GM12864 (cell line): ENCODE measurements around the gene TSHR.

Experiments
- DNase-seq: peaks from one replicate; pipeline ENCODE4 v3.0.0-alpha.2; 2011; ENCODE audit warnings: low read depth
- H3K4me3 ChIP-seq: 2 replicates; pipeline ENCODE4 v1.5.1; 2011; ENCODE audit warnings: mild to moderate bottlenecking, low read depth, low read length, control low read depth
- TF ChIP-seq, protein P1 (sequence below): IDR thresholded peaks from 2 replicates; pipeline ENCODE4 v1.5.1; 2011; ENCODE audit warnings: low read depth, mild to moderate bottlenecking, moderate library complexity, low read length, control low read depth, inconsistent platforms; ENCODE audit errors: missing control alignments

The TSHR gene

DNA sequence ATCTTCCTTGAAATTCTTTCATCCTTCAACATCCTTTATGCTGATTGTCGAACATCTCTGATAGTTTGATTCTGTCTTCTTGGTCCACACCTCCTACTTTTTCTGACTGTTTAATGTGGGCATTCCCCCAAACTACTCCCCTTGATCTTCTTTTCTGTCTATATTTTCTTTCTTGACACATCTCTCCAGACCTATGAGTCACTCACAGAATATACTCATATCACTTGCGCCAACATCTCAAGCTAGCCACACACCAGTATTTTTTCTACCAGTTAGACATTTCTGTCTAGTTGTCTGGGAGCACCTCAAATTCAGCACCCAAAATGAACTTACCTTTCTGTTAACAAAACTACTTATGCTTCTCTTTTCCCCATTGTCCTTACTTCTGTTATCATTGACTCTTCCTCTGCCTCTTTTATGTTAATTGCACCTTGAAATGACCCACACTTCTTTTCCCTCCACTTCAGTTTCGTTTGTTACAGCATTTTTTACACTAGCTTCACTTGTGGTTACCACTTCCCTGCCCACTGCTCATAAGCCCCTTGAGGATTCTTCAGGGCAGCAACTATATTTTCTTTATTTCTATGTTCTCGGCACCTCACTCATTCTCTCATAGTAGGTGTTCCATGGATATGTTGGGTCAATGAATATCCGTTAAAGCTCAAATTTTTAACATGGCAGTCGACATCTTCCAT lies 33.5 kb downstream of the TSHR start:
- TF ChIP-seq, protein P1, sequence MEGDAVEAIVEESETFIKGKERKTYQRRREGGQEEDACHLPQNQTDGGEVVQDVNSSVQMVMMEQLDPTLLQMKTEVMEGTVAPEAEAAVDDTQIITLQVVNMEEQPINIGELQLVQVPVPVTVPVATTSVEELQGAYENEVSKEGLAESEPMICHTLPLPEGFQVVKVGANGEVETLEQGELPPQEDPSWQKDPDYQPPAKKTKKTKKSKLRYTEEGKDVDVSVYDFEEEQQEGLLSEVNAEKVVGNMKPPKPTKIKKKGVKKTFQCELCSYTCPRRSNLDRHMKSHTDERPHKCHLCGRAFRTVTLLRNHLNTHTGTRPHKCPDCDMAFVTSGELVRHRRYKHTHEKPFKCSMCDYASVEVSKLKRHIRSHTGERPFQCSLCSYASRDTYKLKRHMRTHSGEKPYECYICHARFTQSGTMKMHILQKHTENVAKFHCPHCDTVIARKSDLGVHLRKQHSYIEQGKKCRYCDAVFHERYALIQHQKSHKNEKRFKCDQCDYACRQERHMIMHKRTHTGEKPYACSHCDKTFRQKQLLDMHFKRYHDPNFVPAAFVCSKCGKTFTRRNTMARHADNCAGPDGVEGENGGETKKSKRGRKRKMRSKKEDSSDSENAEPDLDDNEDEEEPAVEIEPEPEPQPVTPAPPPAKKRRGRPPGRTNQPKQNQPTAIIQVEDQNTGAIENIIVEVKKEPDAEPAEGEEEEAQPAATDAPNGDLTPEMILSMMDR = no peak
- no peak for DNase-seq
- H3K4me3 ChIP-seq = no peak overlapping the region

GRCh38 chr14:80992580-80992979 lies 37.2 kb downstream of the TSHR start:
- TF ChIP-seq, protein P1 = no peak
- DNase-seq = no peak
- no peak overlapping the region for H3K4me3 ChIP-seq

DNA sequence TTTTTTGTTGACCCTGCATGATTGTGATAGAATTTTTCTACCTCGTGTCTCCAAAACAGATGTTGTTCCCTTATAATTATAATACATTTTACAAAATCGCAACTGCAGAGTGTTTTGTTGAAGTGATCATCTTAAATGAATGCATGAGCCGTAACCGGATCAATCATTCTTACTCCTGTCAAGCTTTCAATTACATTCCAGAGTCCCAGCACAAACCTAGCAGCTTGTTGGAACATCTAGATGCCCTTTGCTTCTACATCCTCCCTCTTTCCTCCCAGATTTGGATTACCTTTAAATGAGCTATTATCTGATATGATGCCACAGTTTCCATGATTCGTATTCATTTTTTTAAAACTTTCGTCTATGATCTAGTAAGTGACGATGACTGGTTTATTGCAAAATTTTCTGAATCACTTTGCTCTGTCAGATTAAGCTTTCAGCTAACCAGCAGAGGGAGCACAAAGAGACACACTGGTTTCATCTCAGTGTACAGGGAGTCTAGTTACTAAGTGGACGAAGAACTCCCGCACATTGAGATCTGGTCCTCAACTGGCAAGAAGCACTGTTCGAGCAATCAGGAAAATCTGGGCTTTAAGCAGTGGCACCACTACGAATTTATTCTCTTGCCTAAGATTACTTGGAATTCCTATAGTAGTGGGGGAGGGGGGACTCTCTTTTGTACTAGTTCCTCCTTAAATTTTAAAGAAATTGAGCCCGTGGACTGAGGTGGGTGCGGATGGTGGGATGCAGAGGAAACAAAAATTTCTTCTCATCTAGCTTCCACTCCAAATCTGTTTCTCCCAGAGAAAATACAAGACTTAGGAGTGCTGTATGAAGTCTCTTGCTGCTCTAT lies 40.9 kb downstream of the TSHR start:
- peak; percentile 34 for DNase-seq
- TF ChIP-seq, protein P1 = peak; percentile 62
- no peak overlapping the region for H3K4me3 ChIP-seq

GRCh38 chr14:81001447-81001846 lies 46.0 kb downstream of the TSHR start:
- H3K4me3 ChIP-seq = no peak overlapping the region
- TF ChIP-seq, protein P1 = no peak
- DNase-seq = no peak

DNA sequence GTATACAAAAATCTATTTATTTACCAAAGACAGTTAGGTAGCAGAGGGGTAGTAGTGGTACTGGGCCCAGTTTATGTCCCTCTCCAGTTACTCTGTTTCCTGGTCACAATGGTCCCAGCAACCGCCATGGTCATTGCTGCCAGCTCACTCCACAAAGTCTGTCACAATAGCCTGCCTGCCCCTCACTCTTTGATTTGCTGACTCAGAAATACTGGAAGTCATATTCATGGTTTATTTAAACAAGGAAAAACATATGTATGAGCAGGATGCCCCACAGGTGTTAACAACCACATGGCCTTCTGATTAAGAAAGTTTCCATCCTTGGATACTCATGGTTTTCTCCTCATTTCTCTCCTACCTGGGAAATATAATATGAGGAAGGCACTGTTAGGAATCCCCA lies 49.2 kb downstream of the TSHR start:
- no peak overlapping the region for H3K4me3 ChIP-seq
- TF ChIP-seq, protein P1 = no peak
- no peak for DNase-seq

DNA sequence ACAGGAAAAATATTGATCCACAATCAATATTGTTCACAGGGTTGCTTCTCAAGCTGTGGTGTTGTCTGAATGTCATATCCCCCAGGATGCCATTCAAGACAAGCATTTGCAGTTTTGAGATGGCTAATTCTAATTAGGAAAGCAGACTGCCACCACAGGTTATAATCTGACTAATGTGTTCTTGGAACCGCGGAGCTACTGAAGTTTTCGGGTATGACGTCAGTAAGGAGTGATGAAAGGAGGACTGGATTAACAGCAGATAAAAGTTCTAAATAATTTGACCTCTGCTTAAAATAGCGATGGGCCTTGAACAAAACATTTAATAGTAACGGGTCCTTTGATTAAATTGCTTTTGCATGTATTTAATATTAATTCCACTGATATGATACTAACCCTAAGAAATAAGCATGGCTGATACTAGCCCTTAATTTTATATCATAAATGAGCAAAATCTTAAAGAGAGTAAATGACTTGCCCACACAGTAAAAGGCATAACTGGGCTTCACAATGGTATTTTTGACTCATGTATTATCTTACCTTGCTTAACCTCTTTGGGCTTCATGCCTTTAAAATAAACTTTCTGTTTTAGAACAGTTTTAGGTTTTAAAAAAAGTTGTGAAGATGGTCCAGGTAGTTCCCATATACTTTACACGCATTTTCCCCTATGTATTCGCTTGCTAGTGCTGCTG lies 50.3 kb downstream of the TSHR start:
- DNase-seq = no peak
- no peak overlapping the region for H3K4me3 ChIP-seq
- TF ChIP-seq, protein P1 = no peak
